NCI-H510A treated with DMSO at 0.1 percent for 48 hours (cell line): ENCODE data around the gene TGM3.

ENCODE experiments used
- DNase-seq: peaks from one replicate; lab custom pipeline; 2025; lab: John Stamatoyannopoulos, UW

Gene TGM3

GRCh38 chr20:2283706-2284423 lies 11.9 kb upstream of the TGM3 start:
- no peak for DNase-seq

GRCh38 chr20:2285193-2285592 lies 10.6 kb upstream of the TGM3 start:
- no peak for DNase-seq

- DNase-seq, result no peak
Observed at GRCh38 chr20:2285613-2286012, 10.2 kb upstream of the TGM3 start.

- DNase-seq, result no peak
Observed at GRCh38 chr20:2287504-2287903, 8.3 kb upstream of the TGM3 start.

DNA sequence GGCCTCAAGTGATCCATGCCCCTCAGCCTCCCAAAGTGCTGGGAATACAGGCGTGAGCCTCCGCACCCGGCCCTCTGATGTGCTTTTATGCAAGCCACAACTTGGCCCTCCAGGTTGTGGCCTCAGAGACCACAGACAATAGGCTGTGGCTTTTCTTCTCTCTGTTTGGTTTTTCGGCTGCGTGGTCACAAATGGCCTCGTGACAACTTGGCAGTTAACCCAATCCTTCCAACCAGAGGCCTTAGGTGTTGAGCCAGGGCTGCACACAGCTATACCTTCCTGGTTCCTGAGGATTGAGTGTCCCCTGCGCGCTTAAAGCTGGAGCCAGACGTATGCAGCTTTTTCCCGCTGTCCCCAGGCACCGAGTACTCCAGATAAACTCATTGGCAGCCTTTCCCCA lies 6.3 kb upstream of the TGM3 start:
- DNase-seq, result no peak

DNA sequence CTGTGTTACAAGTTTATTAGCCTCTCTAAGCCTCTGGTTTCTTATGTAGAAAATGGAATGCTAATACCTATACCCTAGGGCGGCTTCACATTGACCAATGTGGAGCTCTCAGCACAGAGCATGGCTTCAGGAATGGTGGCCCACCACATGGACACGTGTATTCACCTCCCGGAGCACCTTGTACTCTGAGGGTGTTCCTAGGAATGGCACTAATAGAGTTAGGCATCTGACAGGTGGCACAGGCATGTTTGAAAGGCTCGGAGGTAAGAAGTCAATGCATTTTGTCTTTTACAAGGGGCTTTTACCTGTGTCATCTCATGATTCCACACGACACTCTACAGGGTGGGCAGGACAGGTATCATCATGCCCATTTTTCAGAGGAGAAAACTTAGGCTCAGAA lies 5.3 kb upstream of the TGM3 start:
- DNase-seq, result no peak

- no peak for DNase-seq
Observed at GRCh38 chr20:2292416-2293110, 3.2 kb upstream of the TGM3 start.

DNA sequence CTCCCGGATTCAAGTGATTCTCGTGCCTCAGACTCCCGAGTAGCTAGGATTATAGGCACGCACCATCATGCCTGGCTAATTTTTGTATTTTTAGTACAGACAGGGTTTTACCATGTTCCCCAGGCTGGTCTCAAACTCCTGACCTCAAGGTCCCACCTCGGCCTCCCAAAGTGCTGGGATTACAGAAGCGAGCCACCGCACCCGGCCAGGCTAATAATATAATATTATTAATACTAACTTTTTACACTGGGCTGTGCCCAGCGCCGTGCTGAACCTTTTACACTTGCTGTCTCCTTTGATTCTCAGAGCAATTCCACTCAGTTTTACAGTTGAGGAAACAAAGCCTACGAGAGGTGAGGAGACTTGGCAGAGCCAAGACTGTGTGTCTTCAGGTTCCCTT lies 2.3 kb upstream of the TGM3 start:
- DNase-seq, result no peak

DNA sequence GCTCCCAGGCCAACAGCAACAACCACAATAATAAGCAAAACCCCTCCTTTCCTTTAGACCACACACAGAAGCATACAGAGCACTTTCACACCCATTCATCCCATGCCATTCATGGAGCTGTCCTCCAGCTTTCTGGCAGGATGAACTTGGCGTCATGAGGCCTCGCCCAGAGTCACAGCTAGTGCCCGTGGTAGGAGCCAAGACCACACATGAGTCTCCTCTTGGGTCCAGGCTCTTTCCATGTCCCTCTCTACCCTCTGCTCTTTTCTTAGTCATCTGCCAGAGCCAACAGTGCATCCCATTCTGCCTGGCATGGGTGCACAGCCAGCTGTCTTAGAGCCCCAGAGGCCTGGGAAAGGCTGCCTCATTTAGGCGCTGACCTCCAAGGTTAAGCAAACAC lies 1.8 kb upstream of the TGM3 start:
- DNase-seq, result no peak

GRCh38 chr20:2295286-2295685 lies 515 bp upstream of the TGM3 start:
- no peak for DNase-seq

- peak; percentile 48 for DNase-seq
Observed at GRCh38 chr20:2296524-2297356, 939 bp downstream of the TGM3 start.

DNA sequence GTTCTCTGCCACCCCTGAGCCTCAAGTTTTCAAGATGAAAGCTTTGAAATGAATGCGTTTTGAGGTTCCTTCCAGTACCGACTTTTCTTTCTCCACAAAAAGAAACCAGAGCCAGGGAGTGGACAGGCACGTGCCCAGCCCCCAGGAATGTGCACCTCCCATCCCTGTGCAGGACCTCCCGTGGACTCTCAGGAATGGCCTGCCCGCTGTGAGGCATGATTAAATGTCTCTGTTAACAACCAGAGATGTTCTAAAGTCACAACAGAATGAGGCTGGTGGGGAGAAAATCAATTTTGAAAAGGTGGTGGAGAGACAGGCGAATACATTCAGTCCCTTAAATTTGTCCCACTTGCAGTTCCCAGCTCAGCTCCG lies 1.5 kb downstream of the TGM3 start:
- DNase-seq, result no peak

DNA sequence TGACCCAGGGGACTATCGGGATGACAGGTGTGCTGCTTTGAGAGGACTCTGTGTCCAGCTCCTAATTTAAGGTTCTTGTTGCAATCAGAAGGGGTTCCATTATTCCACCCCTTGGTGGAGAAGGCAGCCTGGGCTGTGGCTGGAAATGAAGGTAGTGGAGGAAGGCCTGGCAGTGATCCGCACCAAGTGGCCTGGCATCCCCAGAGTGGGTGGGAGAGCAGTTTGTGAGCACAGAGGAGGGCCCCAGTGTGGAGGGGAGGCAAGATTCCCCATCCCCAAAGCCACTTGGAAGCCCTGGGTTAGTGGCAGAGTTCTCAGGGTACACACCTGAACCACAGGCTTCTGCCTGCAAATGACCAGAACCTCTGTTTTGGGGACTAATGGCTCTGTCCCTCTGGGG lies 2.3 kb downstream of the TGM3 start:
- DNase-seq, result no peak

GRCh38 chr20:2298701-2299100 lies 2.9 kb downstream of the TGM3 start:
- DNase-seq, result no peak

DNA sequence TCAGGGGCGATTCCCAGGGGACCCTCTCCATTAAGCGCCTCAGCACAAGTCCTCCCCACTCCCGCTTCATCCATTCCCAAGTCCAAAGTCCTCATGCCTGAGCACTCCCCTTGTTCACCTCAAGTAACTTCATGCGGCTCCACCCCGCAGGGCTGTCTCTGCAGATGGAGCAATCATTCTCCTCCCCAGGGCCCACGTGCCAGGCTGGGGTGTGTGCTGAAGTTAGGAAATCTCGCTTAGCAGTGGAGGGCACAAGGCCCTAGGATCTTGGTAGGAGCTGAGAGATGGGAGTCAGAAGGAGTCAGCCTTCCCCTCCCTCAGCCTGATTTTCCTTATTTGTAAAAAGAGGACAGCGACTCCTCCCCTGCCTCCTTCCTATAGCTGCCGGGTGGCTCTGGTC lies 3.5 kb downstream of the TGM3 start:
- DNase-seq, result peak; percentile 41

GRCh38 chr20:2300002-2300401 lies 4.2 kb downstream of the TGM3 start:
- DNase-seq, result no peak

- no peak for DNase-seq
Observed at GRCh38 chr20:2300420-2300819, 4.6 kb downstream of the TGM3 start.

- DNase-seq, result no peak
Observed at GRCh38 chr20:2301164-2301622, 5.4 kb downstream of the TGM3 start.

DNA sequence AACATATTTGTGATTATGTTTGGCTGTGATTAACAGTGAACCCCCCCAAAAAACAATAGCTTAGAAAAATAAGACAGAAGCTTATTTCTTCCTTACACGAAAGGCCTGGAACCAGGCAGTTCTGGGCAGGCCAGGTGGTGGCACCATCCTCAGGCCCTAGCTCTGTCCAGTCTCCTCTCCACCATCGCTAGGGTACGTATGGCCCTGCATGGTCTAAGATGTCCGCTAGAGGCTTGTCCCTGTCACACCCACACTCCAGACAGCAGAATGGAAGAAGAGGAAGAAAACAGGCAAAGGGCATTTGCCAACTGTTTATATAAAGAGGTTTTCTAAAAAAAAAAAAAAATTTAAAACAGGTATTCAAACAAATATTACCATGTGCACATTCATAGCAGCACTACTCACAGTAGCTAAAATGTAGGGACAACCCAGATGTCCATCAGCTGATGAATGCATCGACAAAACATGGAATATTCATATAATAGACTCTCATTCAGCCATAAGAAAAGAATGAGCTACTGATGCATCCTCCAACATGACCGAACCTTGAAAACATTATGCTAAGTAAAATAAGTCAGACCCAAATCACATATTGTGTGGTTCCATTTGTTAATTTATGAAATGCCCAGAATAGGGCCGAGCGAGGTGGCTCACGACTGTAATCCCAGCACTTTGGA lies 6.7 kb downstream of the TGM3 start:
- DNase-seq, result no peak

GRCh38 chr20:2303673-2304072 lies 7.9 kb downstream of the TGM3 start:
- no peak for DNase-seq

- no peak for DNase-seq
Observed at GRCh38 chr20:2304180-2304579, 8.4 kb downstream of the TGM3 start.

GRCh38 chr20:2305029-2305428 lies 9.2 kb downstream of the TGM3 start:
- no peak for DNase-seq
